ENCODE measurements around the gene KLHL18.

KLHL18 gene

GRCh38 chr3:47298439-47298838 lies 15.7 kb downstream of the KLHL18 start:
- TF ChIP-seq SIN3A (IDR thresholded peaks at IDR 0.05; ENCODE audit: borderline replicate concordance, insufficient read depth, low read length) (no peak), REST (IDR thresholded peaks at IDR 0.05; ENCODE audit: insufficient read depth in 1 of 2, low read depth in 2 of 2, low read length in 2 of 2) (no peak), POLR2AphosphoS5 (IDR thresholded peaks at IDR 0.05; ENCODE audit: low read depth, low read length) (no peak), FOXP2 (optimal IDR thresholded peaks at IDR 0.05; ENCODE audit: borderline replicate concordance, extremely low read depth, extremely low read length, insufficient read depth) (no peak), TAF1 (IDR thresholded peaks at IDR 0.05; ENCODE audit: borderline replicate concordance, insufficient read depth, low read length) (no peak)

- TF ChIP-seq FOXP2 (optimal IDR thresholded peaks at IDR 0.05; ENCODE audit: borderline replicate concordance, extremely low read depth, extremely low read length, insufficient read depth) (no peak), REST (IDR thresholded peaks at IDR 0.05; ENCODE audit: insufficient read depth in 1 of 2, low read depth in 2 of 2, low read length in 2 of 2) (no peak), POLR2AphosphoS5 (IDR thresholded peaks at IDR 0.05; ENCODE audit: low read depth, low read length) (no peak), SIN3A (IDR thresholded peaks at IDR 0.05; ENCODE audit: borderline replicate concordance, insufficient read depth, low read length) (no peak), TAF1 (IDR thresholded peaks at IDR 0.05; ENCODE audit: borderline replicate concordance, insufficient read depth, low read length) (no peak)
Measured at GRCh38 chr3:47299381-47300318, 16.9 kb downstream of the KLHL18 start.

GRCh38 chr3:47301456-47301855 lies 18.7 kb downstream of the KLHL18 start:
- TF ChIP-seq POLR2AphosphoS5 (IDR thresholded peaks at IDR 0.05; ENCODE audit: low read depth, low read length) (no peak), TAF1 (IDR thresholded peaks at IDR 0.05; ENCODE audit: borderline replicate concordance, insufficient read depth, low read length) (no peak), FOXP2 (optimal IDR thresholded peaks at IDR 0.05; ENCODE audit: borderline replicate concordance, extremely low read depth, extremely low read length, insufficient read depth) (no peak), SIN3A (IDR thresholded peaks at IDR 0.05; ENCODE audit: borderline replicate concordance, insufficient read depth, low read length) (no peak), REST (IDR thresholded peaks at IDR 0.05; ENCODE audit: insufficient read depth in 1 of 2, low read depth in 2 of 2, low read length in 2 of 2) (no peak)

GRCh38 chr3:47306022-47306421 lies 23.3 kb downstream of the KLHL18 start:
- TF ChIP-seq SIN3A (IDR thresholded peaks at IDR 0.05; ENCODE audit: borderline replicate concordance, insufficient read depth, low read length) (no peak), REST (IDR thresholded peaks at IDR 0.05; ENCODE audit: insufficient read depth in 1 of 2, low read depth in 2 of 2, low read length in 2 of 2) (no peak), FOXP2 (optimal IDR thresholded peaks at IDR 0.05; ENCODE audit: borderline replicate concordance, extremely low read depth, extremely low read length, insufficient read depth) (no peak), POLR2AphosphoS5 (IDR thresholded peaks at IDR 0.05; ENCODE audit: low read depth, low read length) (no peak), TAF1 (IDR thresholded peaks at IDR 0.05; ENCODE audit: borderline replicate concordance, insufficient read depth, low read length) (no peak)

Data from PFSK-1 (cell line).